GM23248 (cell line): Measurements from ENCODE around the gene CRTAC1. TPM values are rescaled to one million over a fixed set of nuclear protein-coding genes. Genes with fewer than 3 reads are reported as not detected.

Experiments
- DNase-seq: peaks from one replicate; pipeline ENCODE4 v3.0.0-alpha.2; 2015
- H2AFZ ChIP-seq: fragments of 200-600 bp; sonication (generic); 2 replicates; pipeline ENCODE4 v1.6.1; 2016; ENCODE audit warnings: antibody characterized with exemption
- H3F3A ChIP-seq: fragments of 200-600 bp; sonication (generic); 2 replicates; pipeline ENCODE4 v1.6.1; 2016; ENCODE audit warnings: mild to moderate bottlenecking, antibody characterized with exemption, mixed run types; ENCODE audit not compliant: insufficient read depth
- H3K27ac ChIP-seq: fragments of 200-600 bp; sonication (generic); 2 replicates; pipeline ENCODE4 v1.5.1; 2016; ENCODE audit warnings: mild to moderate bottlenecking
- H3K27me3 ChIP-seq: fragments of 200-600 bp; sonication (generic); replicated peaks from 2 replicates; pipeline ENCODE4 v1.6.1; 2016; ENCODE audit warnings: mild to moderate bottlenecking; ENCODE audit not compliant: insufficient read depth
- H3K36me3 ChIP-seq: fragments of 200-600 bp; sonication (generic); 2 replicates; pipeline ENCODE4 v1.6.1; 2016; ENCODE audit warnings: low read depth, mild to moderate bottlenecking
- H3K4me1 ChIP-seq: fragments of 200-600 bp; sonication (generic); 2 replicates; pipeline ENCODE4 v1.6.1; 2016; ENCODE audit warnings: mild to moderate bottlenecking; ENCODE audit not compliant: insufficient read depth
- H3K4me2 ChIP-seq: fragments of 200-600 bp; sonication (generic); one replicate; pipeline ENCODE4 v1.6.1; 2016; ENCODE audit warnings: mild to moderate bottlenecking; ENCODE audit not compliant: unreplicated experiment
- H3K4me3 ChIP-seq: fragments of 200-600 bp; sonication (generic); 2 replicates; pipeline ENCODE4 v1.5.1; 2016; ENCODE audit warnings: mild to moderate bottlenecking
- H3K79me2 ChIP-seq: fragments of 200-600 bp; sonication (generic); 2 replicates; pipeline ENCODE4 v1.6.1; 2016; ENCODE audit warnings: mild to moderate bottlenecking; ENCODE audit not compliant: insufficient read depth
- H3K9ac ChIP-seq: fragments of 200-600 bp; sonication (generic); 2 replicates; pipeline ENCODE4 v1.6.1; 2016; ENCODE audit warnings: mild to moderate bottlenecking
- H3K9me2 ChIP-seq: fragments of 200-600 bp; sonication (generic); 2 replicates; pipeline ENCODE4 v1.6.1; 2016; ENCODE audit warnings: mixed run types, mild to moderate bottlenecking, moderate library complexity; ENCODE audit not compliant: insufficient read depth
- H3K9me3 ChIP-seq: fragments of 200-600 bp; sonication (generic); one replicate; pipeline ENCODE4 v1.6.1; 2017; ENCODE audit warnings: low read depth
- H4K20me1 ChIP-seq: fragments of 200-600 bp; sonication (generic); 2 replicates; pipeline ENCODE4 v1.6.0; 2016; ENCODE audit not compliant: insufficient read depth
- EZH2 ChIP-seq: fragments of 200-600 bp; sonication (generic); IDR thresholded peaks from 2 replicates; pipeline ENCODE4 v1.6.1; 2018; ENCODE audit warnings: antibody characterized with exemption, mild to moderate bottlenecking; ENCODE audit not compliant: insufficient read depth, poor library complexity, severe bottlenecking
- EZH2phosphoT487 ChIP-seq: fragments of 200-600 bp; sonication (generic); IDR thresholded peaks from 2 replicates; pipeline ENCODE4 v1.6.1; 2018; ENCODE audit warnings: antibody characterized with exemption, moderate library complexity, mild to moderate bottlenecking, low read depth; ENCODE audit not compliant: insufficient read depth
- WGBS, 2 experiments: methylation state at CpG; one replicate each; pipeline ENCODE4 v1.1.6; 2015 to 2017; ENCODE audit warnings: low lambda C conversion rate in 2 of 2, low coverage in 1 of 2; ENCODE audit errors: missing lambda C conversion rate in 2 of 2; 5-methylcytosine and 5-hydroxymethylcytosine counted together
- in situ Hi-C: fragments of 300-500 bp; cut with MboI; formaldehyde crosslinking; loops from 2 replicates; pipeline ENCODE4 v1.15.0; 2020
- polyA plus RNA-seq: library from polyadenylated mRNA; unstranded; fragments of >200 nt; fragmentation: Nextera tagmentation; extraction: Ambion mirVana; gene quantifications from 2 replicates; pipeline ENCODE4 v1.2.1, GENCODE V29; 2016
- total RNA-seq: library from RNA; depleted of rRNA; stranded (reverse); fragments of >200 nt; shearing (Covaris generic); gene quantifications from 2 replicates; pipeline ENCODE4 v1.2.3, GENCODE V29; 2014

Gene CRTAC1
- total and polyA plus RNA-seq, 2 experiments from 2014 or later, result not detected

DNA sequence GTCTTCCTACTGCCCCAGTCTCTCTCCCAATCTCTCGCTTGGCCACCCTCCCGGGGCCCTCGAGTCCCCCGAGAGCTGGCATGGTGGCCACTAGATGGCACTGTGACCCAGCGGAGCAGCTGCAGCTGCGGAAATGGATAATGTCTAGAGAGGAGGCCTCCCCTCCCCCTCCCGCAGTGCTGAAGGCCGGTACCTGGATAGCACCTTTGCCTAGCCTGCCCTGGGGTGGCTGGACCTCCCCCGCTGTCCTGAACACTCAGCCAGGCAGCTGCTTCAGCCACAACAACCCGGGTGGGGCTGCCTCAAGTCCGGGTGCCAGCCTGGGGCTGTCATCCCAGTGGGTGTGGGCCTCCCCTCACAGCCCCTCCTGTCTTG lies 115.6 kb downstream of the CRTAC1 start:
- Histone ChIP-seq H3K4me3 (no peak overlapping the region), H3K9ac (no peak overlapping the region), H4K20me1 (no peaks in the 10 kb centered on the region), H2AFZ (no peak overlapping the region), H3K27me3 (peaks cover 54% of the 10 kb centered on the region), H3K27ac (no peak overlapping the region), H3K9me3 (no peaks in the 10 kb centered on the region), H3K79me2 (no peaks in the 10 kb centered on the region), H3K36me3 (no peaks in the 10 kb centered on the region), H3K4me2 (no peak overlapping the region), H3K4me1 (no peaks in the 10 kb centered on the region), H3F3A (no peaks in the 10 kb centered on the region), H3K9me2 (no peaks in the 10 kb centered on the region)
- WGBS, 2 experiments, result 1 to 2% methylated on average over 11 of the region's 11 CpGs
- TF ChIP-seq EZH2 (no peak), EZH2phosphoT487 (no peak)
- peak; percentile 71 for DNase-seq
- in situ Hi-C loops, result loop anchor here (10.0 kb wide), 1 partner anchor 130 kb away; no protein-coding TSS in a partner anchor

GRCh38 chr10:97914171-97914836 lies 116.1 kb downstream of the CRTAC1 start:
- Histone ChIP-seq H3K36me3 (no peaks in the 10 kb centered on the region), H2AFZ (no peak overlapping the region), H3K9me3 (no peaks in the 10 kb centered on the region), H3K4me3 (no peak overlapping the region), H3K79me2 (no peaks in the 10 kb centered on the region), H3F3A (no peaks in the 10 kb centered on the region), H3K4me1 (no peaks in the 10 kb centered on the region), H3K9me2 (no peaks in the 10 kb centered on the region), H4K20me1 (no peaks in the 10 kb centered on the region), H3K9ac (no peak overlapping the region), H3K27ac (no peak overlapping the region), H3K4me2 (no peak overlapping the region), H3K27me3 (peaks cover 56% of the 10 kb centered on the region)
- in situ Hi-C loops, result loop anchor here (10.0 kb wide), 1 partner anchor 130 kb away; no protein-coding TSS in a partner anchor
- WGBS, 2 experiments, result 15 to 19% methylated on average over 10 of the region's 10 CpGs
- TF ChIP-seq EZH2phosphoT487, result no peak
- no peak for TF ChIP-seq EZH2
- DNase-seq, result no peak

GRCh38 chr10:97913614-97914013 lies 116.8 kb downstream of the CRTAC1 start:
- Histone ChIP-seq H3K9me3 (no peaks in the 10 kb centered on the region), H3K4me2 (no peak overlapping the region), H2AFZ (no peak overlapping the region), H3K4me1 (no peaks in the 10 kb centered on the region), H3K36me3 (no peaks in the 10 kb centered on the region), H3K9ac (no peak overlapping the region), H3K27me3 (peaks cover 55% of the 10 kb centered on the region), H3K9me2 (no peaks in the 10 kb centered on the region), H3K4me3 (no peak overlapping the region), H3K79me2 (no peaks in the 10 kb centered on the region), H3F3A (no peaks in the 10 kb centered on the region), H4K20me1 (no peaks in the 10 kb centered on the region), H3K27ac (no peak overlapping the region)
- in situ Hi-C loops, result loop anchor here (10.0 kb wide), 1 partner anchor 131 kb away; no protein-coding TSS in a partner anchor
- WGBS, 2 experiments, result 45 to 48% methylated on average over 6 of the region's 6 CpGs
- no peak for DNase-seq
- TF ChIP-seq EZH2phosphoT487 (no peak), EZH2 (no peak)

DNA sequence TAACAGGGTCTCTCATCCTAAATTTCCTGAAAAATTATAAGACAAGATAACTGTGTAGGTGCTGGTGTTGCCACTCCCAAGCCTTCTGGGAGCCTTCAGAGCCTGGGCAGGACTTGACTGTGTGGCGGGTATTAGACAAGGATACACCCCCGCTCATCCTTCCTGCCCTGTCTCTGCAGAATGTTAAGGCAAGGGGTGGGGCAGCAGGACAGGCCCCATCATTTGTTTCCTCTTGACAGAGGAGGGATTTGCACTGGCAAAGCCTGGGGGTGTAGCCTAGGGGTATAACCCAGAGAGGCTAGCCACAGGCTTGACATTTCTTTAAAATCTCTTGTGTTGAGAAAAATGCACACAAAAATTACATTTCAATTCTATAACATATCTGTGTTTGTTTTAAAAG lies 117.2 kb downstream of the CRTAC1 start:
- Histone ChIP-seq H3K36me3 (no peaks in the 10 kb centered on the region), H3K9me2 (no peaks in the 10 kb centered on the region), H3K27ac (no peak overlapping the region), H3K4me2 (no peak overlapping the region), H3K9ac (no peak overlapping the region), H3K9me3 (no peaks in the 10 kb centered on the region), H2AFZ (no peak overlapping the region), H3F3A (no peaks in the 10 kb centered on the region), H3K27me3 (peaks cover 52% of the 10 kb centered on the region), H3K4me3 (no peak overlapping the region), H3K4me1 (no peaks in the 10 kb centered on the region), H3K79me2 (no peaks in the 10 kb centered on the region), H4K20me1 (no peaks in the 10 kb centered on the region)
- in situ Hi-C loops, result loop anchor here (10.0 kb wide), 1 partner anchor 132 kb away; no protein-coding TSS in a partner anchor
- no peak for DNase-seq
- TF ChIP-seq EZH2phosphoT487, result no peak
- no peak for TF ChIP-seq EZH2
- 72 to 83% methylated on average over 2 of the region's 2 CpGs for WGBS, 2 experiments
